Erythroblast (primary cell): ENCODE data around the gene TANK.

Experiments used
- GATA1 ChIP-seq: IDR thresholded peaks from 2 replicates; pipeline ENCODE4 v1.6.1; 2011; ENCODE audit warnings: low read depth, mild to moderate bottlenecking, control low read depth, low read length, moderate library complexity
- POLR2A ChIP-seq: IDR thresholded peaks from 2 replicates; pipeline ENCODE4 v1.6.1; 2011; ENCODE audit warnings: mild to moderate bottlenecking, low read length

DNA sequence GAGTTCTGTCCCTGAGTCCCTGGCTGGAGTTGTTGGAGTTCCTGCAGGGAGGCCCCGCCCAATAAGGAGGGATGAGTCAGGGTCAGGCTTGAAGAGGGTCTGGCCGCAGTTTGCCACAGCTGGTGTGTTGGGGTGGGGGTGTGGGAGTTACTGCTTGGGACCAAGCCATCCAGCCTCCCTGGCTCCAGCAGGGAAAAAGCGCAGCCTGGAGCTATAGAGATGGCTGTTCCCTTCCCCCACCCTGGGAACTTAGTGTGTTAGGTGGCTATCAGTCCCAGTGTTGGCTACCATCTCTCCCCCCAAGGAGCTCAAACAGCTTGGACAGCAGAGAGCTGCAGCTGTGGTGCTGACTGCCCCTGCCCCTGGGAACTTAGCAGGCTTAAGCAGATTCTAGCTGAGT, 13.2 kb upstream of the TANK start:
- TF ChIP-seq POLR2A (no peak), GATA1 (no peak)
